KMS-11 (cell line): ENCODE measurements around the gene GAB2.

Experiments used
- H2AFZ ChIP-seq: fragments of 200-600 bp; sonication (generic); 2 replicates; pipeline ENCODE4 v1.6.1; 2016; ENCODE audit warnings: antibody characterized with exemption, mixed run types, low read depth
- H3K27ac ChIP-seq: fragments of 200-600 bp; sonication (generic); 2 replicates; pipeline ENCODE4 v1.6.1; 2016; ENCODE audit warnings: mild to moderate bottlenecking, mixed run types
- H3K27me3 ChIP-seq: fragments of 200-600 bp; sonication (generic); 2 replicates; pipeline ENCODE4 v1.6.1; 2017; ENCODE audit warnings: mild to moderate bottlenecking, low read depth, mixed run types, moderate library complexity; ENCODE audit not compliant: insufficient read depth
- H3K36me3 ChIP-seq: fragments of 200-600 bp; sonication (generic); 2 replicates; pipeline ENCODE4 v1.6.1; 2017; ENCODE audit warnings: mild to moderate bottlenecking, mixed run types; ENCODE audit not compliant: insufficient read depth
- H3K4me1 ChIP-seq: fragments of 200-600 bp; sonication (generic); 2 replicates; pipeline ENCODE4 v1.6.1; 2016; ENCODE audit warnings: mild to moderate bottlenecking, low read depth, mixed run types; ENCODE audit not compliant: poor library complexity, severe bottlenecking
- H3K4me2 ChIP-seq: fragments of 200-600 bp; sonication (generic); 2 replicates; pipeline ENCODE4 v1.7.0; 2016; ENCODE audit warnings: mild to moderate bottlenecking, mixed run types
- H3K4me3 ChIP-seq: fragments of 200-600 bp; sonication (generic); IDR thresholded peaks from 2 replicates; pipeline ENCODE4 v1.6.1; 2017; ENCODE audit warnings: low read depth, low read length, mixed read lengths; ENCODE audit not compliant: insufficient read depth
- H3K79me2 ChIP-seq: fragments of 200-600 bp; sonication (generic); 2 replicates; pipeline ENCODE4 v1.6.1; 2016; ENCODE audit warnings: low read depth, mixed run types; ENCODE audit not compliant: insufficient read depth
- H3K9ac ChIP-seq: fragments of 200-600 bp; sonication (generic); 2 replicates; pipeline ENCODE4 v1.6.1; 2016; ENCODE audit warnings: mild to moderate bottlenecking, mixed run types
- H4K20me1 ChIP-seq: fragments of 200-600 bp; sonication (generic); 2 replicates; pipeline ENCODE4 v1.6.1; 2016; ENCODE audit warnings: mild to moderate bottlenecking, mixed run types; ENCODE audit not compliant: insufficient read depth
- TF ChIP-seq, protein P1 (sequence below): fragments of 200-600 bp; sonication (generic); conservative IDR thresholded peaks from 2 replicates; pipeline ENCODE4 v1.6.1; 2017; ENCODE audit warnings: low read depth, mild to moderate bottlenecking, antibody characterized with exemption, low read length, moderate library complexity, mixed read lengths

The GAB2 gene

DNA sequence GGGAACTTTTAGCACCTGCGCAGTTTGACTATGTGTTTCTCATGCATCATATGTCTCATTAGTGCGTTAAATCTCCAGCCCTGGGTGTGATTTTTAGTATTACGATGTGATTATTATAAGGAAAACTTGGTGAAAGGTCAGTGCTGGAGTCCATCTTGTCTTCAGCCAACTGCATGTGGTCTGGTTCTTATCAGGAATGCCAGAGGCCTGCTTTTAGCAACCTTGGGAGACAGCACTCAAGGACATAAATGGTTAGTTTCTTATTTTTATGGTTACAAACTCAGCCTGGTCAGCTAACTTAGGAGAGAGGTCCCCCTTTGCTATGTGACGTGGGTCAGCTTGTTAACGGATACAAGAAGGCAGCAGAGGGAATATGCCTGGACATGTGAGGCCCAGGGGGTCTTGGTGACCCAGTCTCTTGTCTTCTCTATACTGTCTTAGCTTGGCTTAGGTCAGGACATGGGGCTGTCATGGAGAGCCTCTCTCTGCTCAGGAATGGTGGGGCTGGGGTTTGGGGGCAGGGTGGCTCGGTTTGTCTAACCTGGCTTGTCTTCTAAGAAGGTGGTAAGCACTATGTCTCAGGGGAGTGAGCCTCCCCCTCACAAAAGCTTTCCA is 250.7 kb downstream of the GAB2 start:
- no peak overlapping the region for H2AFZ ChIP-seq
- no peaks in the 10 kb centered on the region for H3K36me3 ChIP-seq
- H3K4me3 ChIP-seq: no peak overlapping the region
- no peak overlapping the region for H3K4me2 ChIP-seq
- no peak overlapping the region for H3K9ac ChIP-seq
- no peaks in the 10 kb centered on the region for H3K27me3 ChIP-seq
- TF ChIP-seq, protein P1, sequence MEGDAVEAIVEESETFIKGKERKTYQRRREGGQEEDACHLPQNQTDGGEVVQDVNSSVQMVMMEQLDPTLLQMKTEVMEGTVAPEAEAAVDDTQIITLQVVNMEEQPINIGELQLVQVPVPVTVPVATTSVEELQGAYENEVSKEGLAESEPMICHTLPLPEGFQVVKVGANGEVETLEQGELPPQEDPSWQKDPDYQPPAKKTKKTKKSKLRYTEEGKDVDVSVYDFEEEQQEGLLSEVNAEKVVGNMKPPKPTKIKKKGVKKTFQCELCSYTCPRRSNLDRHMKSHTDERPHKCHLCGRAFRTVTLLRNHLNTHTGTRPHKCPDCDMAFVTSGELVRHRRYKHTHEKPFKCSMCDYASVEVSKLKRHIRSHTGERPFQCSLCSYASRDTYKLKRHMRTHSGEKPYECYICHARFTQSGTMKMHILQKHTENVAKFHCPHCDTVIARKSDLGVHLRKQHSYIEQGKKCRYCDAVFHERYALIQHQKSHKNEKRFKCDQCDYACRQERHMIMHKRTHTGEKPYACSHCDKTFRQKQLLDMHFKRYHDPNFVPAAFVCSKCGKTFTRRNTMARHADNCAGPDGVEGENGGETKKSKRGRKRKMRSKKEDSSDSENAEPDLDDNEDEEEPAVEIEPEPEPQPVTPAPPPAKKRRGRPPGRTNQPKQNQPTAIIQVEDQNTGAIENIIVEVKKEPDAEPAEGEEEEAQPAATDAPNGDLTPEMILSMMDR: no peak
- no peaks in the 10 kb centered on the region for H3K4me1 ChIP-seq
- no peak overlapping the region for H3K27ac ChIP-seq
- H3K79me2 ChIP-seq: no peaks in the 10 kb centered on the region
- H4K20me1 ChIP-seq: no peaks in the 10 kb centered on the region
